HG03175 (cell line): ENCODE data around the gene CALCOCO1.
A peak's percentile ranks its signal among the peaks of the same experiment; 100 is the strongest.
"Not testable (repeated sequence)": the region's sequence is repeated elsewhere in the genome, so short reads cannot be mapped to it uniquely, and the experiment has no call there.

Source experiments
- ATAC-seq: cut with Tn5 transposase; IDR thresholded peaks from one replicate; pipeline ENCODE4 v1.9.1; 2021; ENCODE audit warnings: mild to moderate bottlenecking, moderate library complexity; ENCODE audit not compliant: unreplicated experiment

The CALCOCO1 gene

DNA sequence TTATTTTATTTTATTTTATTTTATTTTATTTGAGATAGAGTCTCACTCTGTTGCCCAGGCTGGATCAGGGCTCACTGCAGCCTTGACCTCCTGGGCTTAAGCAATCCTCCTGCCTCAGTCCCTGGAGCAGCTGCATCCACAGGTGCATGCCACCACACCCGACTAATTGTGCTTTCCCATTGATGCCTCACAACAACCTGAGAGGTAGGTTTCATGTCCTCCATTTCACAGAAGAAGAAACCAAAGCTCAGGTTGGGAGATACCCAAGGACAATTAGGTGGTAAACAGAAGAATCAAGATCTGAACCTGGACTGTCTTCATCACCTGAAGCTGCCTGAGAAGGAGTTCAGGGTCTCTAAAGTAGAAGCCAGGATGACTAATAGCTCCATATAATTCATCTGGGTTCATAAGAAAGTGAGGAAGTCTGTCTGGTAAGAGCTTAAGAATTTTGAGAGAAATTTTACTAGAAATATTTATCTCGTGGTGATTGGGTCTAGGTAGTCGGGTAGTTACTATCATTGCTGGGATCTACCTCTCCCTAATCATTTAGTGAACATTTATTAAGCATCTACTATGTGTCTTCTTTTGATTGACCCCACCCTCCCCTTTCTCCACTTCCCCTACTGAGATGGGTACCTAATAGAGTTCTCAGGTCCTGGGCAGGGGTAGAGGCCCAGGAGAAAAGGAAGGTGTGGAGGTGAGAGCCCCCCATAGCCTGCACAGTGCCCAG lies 28.1 kb downstream of the CALCOCO1 start:
- ATAC-seq: no peak

DNA sequence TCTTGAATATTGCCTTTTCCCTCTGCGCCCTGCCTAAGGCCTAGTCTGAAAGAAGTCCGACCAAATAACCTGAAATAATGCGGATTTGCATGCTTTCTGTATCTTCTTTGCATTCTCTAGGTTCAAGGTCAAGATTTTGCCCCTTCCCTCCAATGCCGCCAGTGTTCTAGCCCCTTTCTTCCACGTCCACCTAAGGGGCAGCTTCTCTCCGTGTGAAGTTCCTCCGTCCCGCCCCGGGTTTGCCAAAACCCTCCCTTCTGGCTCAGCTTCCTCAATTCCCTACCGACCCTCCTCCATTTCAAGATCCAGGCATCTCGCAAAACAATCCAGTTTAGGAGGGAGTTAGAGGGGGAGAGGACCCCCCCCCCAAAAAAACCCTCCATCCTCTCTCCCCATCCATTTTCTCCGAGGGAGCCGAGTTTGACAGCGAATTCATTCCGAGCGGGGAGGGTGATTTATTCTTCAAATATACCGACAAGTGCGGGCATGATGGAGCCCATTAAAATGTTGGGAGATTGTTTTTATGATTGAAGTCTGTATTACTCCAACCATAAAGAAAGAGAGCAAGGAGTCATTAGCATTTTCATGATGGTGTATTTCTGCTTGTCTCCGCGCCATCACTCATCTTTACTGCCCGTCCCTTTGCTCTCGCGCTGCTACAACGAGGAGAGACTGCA lies 30.5 kb downstream of the CALCOCO1 start:
- no peak for ATAC-seq

DNA sequence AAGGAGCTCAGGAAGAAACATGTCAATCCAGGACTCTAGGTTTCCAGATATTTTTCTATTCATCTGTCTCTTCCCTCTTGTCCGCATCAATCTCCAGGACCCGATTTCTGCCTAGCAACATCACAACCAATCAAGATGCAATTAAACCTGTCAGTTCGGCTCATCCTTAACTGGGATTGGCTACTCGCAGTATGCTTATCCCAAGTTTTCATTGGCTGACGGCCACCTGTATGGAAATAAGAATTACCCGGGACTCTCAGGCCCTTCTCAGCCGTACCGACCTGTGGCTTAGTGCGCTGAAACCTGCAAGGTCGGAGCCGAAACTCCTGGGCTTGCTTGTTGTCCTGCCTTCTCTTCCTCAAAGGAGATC lies 31.0 kb downstream of the CALCOCO1 start:
- ATAC-seq: no peak

GRCh38 chr12:53695152-53696145 lies 31.8 kb downstream of the CALCOCO1 start:
- no peak for ATAC-seq

GRCh38 chr12:53694756-53695151 lies 32.5 kb downstream of the CALCOCO1 start:
- no peak for ATAC-seq

DNA sequence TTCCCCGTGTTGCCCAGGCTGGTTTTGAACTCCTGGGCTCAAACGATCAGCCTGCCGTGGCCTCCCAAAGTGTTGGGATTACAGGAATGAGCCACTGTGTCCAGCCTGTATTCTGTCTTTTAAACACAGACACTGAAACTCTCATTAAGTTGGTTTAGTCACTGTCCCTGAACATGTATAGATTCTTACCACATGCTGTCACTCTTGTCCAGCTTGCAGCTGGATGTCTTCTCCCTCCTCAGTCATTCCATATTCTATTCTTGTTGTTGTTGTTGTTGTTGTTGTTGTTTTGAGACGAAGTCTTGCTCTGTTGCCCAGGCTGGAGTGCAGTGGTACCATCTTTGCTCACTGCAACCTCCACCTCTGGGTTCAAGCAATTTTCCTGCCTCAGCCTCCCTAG lies 39.1 kb downstream of the CALCOCO1 start:
- ATAC-seq: no peak

GRCh38 chr12:53686436-53686835 lies 40.8 kb downstream of the CALCOCO1 start:
- ATAC-seq: no peak

DNA sequence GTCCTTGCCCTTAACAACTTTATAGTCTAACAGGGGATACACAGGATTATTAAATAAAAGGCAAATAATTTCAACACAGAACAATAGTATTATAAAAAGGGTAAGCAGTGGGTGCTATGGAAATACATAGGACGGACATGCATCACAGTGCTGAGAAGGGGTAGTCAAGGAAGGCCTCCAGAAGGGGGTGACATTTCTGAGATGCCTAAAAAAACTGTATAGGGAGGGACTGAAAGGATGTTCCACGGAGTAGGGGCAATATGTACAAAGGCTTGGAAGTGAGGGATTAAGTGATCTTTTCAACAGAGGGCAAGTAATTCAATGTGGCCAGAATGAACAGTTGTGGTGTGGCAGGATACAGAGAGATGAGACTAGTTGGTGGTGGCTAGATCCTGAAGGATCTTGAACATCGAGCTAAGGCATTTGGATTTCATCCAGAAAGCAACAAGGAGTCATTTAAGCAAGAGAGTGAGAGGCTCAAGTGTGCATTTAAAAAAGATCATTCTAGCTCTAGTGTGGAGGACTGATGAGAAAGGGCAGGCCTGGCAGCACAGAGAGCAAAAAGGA lies 42.5 kb downstream of the CALCOCO1 start:
- no peak for ATAC-seq

DNA sequence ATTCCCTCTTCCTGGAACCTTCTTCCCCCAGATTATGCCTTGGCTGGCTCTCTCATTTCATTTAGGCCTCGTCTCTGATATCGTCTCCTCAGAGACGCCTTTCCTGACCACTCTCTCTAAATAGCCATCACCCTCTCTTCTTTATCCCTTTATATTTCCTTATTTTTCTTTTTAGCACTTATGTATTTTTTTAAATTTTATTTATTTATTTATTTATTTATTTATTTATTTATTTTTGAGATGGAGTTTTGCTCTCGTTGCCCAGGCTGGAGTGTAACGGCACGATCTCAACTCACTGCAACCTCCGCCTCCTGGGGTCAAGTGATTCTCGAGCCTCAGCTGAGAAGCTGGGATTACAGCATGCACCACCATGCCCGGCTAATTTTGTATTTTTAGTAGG lies 43.3 kb downstream of the CALCOCO1 start:
- ATAC-seq: no peak

DNA sequence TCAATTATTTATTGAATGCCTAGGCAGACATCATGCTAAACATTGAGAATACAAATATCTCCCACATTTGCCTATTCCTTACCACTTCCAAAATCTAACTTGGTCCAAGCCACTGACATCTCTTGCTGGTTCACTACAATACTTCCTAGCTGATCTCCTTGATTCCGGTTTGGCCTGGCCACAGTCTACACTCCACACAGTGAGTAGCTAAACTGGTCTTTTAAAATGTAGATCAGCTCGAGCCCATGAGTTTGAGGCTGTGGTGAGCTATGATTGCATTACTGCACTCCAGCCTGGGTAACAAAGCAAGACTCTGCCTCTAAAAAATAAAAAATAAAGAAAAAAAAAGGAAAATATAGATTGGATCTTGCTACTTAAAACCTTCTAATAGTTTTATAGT lies 43.8 kb downstream of the CALCOCO1 start:
- no peak for ATAC-seq

GRCh38 chr12:53680061-53680460 lies 47.2 kb downstream of the CALCOCO1 start:
- not testable (repeated sequence) for ATAC-seq

GRCh38 chr12:53677800-53678148 lies 49.5 kb downstream of the CALCOCO1 start:
- ATAC-seq: no peak

DNA sequence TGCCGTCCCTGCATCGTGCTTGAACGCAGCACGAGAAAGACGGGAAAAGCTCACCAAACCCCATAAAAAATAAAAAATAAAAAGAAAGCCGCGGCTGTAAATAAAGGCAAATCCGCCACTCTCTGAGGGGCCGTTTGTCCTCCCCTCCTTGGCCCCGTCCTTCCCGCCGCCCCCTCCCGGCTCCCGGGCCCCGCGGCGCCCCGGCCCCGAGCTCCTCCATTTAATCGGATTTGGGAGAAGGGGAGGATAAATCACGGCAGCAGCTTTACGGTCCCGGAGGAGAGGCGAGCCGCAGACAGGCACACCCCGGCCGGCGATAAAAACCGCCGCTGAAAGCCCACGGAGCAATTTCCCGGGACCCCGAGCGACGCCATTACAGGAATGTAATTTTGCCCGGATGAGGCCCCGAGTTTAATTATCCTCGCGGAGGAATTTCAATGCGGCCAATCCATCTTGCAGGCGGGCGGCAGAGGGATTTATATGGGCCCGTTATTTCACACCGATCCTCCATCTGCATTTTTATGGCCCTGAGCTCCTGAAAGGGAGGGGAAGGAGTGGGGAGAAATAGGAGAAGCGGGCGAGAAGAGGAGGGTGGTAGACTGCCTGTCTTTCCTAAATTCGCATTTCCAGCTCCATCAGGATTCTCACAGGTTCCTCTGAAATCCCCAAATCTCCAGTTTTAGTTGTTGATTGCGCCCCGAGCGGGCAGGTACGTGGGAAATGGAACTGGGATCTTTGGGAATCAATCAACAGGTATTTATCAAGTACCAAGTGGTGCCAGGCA lies 50.0 kb downstream of the CALCOCO1 start:
- no peak for ATAC-seq

DNA sequence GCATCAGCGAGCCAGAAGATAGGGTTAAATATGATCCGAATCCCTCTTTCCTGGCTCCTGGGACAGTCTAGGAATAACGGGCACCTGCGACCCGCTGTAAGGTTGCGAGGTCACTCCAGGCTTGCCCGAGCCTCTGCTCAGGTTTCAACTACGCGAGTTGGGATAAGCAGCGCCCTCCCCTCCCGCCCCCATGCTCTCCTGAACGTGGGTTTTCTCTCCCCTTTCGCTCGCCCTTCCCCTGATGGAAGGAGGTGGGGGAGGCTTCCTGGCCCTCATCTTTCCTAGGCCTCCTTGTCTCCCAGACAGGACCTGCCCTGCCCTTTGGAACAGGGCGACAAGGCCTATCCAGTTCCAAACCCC lies 50.6 kb downstream of the CALCOCO1 start:
- no peak for ATAC-seq

DNA sequence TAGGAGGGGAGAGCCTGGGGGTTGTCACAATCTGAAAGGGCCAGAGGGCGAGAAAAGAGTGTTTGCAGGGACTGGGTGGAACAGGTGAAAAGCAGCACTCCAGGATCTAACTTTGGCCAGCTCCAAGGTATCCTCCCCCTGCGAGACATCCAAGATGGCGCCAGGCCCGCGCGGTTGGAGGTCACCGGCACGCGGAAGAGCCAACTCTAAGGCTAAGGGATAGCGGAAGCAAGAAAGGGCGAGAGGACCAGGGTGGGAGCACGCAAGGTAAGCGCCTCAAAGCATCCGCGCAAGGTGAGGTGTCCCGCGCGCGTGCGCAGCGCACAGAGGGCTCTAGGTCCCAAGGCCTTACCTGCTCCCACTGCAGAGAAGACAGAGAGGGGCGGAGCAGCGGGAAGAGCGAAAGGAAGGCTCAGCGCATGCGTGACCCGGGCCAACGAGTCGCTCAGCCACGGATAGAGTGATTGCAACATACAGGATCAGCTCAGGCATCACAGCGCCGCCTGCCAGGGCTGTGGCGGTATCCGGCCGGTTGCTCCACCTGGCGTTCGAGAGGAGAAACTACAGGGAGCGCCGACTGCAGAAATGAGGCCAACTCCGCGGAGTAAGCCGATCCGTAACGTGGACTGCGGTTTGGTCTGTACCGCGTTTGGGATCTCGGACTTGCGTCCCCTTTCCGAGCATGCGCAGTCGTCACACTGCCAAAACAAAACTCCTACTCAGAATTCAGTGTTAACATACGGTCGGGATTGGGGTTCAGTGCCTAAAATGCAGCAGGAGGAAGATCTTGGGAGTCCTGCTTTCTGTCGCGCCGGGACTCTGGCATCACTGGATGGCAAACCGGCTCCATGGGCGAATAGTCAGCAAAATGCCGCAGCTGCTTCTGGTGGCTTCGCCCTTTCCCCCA lies 51.3 kb downstream of the CALCOCO1 start, which contains the start of gene ATP5MC2:
ATP5MC2 (minus strand) TSS at position 383 of the 907 bp plus-strand sequence. CDS start 3,469 bp downstream, outside the sequence.
- ATAC-seq: peak; percentile 96

DNA sequence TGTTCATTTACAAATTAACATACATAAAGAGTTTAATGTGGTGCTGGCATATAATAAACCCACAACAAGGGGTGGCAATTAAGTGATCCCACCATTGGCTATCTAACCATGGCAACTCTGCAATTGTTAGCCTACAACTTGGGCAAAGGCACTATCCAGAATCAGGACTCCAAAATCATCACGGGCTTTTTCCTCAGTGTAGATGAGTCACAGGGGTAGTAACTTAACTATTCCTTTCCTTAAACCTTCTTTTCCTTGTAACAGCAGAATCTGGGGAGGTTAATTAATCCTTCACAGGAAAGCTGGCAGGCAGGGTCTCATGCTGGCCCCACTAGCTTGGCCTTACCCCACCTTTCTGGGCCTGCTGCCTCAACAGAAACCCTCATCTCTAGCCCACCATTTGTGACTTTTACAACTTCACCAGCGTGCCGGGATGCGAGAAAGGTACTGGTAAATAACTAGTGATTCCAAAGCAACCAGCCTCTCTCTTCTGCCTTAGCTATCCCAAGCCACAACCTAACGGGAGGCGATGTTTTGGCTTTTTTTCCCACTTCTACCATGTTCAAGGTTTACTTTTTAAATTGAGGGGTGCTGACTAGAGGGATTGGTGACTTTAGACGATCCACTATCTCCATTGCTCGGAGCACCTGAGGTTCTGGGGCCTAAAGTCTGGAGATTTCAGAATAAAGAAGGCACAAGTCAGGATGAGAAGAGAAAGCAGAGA lies 52.1 kb downstream of the CALCOCO1 start:
- ATAC-seq: no peak

DNA sequence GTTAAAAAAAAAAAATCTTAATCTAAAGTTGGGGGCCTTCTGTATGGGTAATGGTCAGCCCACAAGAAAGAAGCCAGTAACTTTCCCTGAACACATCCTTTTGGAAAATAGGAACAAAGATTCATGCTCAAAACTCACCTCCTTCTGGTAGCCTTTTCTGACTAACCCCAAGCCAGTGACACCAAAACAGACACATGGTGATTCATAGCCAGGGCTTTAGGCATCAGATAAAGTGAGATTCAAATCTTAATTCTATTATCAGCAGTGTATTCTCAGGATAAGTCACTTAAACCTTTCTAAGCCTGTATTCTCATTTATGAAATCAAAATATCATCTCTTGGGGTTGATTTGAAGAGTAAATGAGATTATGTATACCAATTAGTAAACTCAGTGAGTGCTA lies 56.3 kb downstream of the CALCOCO1 start:
- ATAC-seq: no peak

DNA sequence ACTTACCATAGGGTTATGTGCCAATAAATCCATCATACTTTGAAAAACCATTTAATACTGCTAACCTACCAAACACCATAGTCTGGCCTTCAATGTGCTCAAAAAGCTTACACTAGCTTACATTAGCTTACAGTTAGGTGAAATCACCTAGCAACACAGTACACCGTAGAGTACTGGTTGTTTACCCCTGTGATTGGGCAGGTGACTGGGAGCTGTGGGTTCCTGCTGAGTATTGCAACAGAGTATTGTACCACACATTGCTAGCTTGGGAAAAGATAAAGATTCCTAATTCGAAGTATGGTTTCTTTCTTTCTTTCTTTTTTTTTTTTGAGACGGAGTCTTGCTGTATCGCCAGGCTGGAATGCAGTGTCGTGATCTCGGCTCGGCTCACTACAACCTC lies 56.9 kb downstream of the CALCOCO1 start:
- ATAC-seq: no peak

DNA sequence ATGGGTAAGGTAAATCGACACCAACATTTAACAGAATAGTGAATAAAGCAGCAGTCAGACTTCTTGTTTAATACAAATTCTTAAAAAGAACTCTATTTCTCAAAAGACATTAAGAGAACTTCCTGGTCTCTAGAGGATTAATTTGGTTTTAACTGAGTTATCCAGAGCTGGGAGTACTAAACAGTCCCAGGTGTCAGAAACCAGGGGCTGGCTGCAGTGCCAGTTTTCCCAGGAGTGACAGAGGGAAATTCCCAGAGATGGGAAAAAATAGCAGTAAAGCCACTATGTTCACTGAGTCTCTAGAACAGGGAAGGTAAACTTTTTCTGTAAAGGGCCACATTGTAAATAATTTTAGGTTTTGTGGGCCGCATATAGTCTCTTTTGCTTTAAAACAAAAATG lies 60.2 kb downstream of the CALCOCO1 start:
- no peak for ATAC-seq
